PFSK-1 (cell line): ENCODE results near the gene SLC25A51.

ENCODE experiments used
- FOXP2 ChIP-seq: optimal IDR thresholded peaks from 2 replicates; pipeline ENCODE3; 2011; ENCODE audit warnings: borderline replicate concordance, control low read depth, inconsistent platforms; ENCODE audit not compliant: insufficient read depth; ENCODE audit errors: extremely low read length, extremely low read depth
- POLR2AphosphoS5 ChIP-seq: IDR thresholded peaks from 2 replicates; pipeline ENCODE4 v1.6.1; 2012; ENCODE audit warnings: low read depth, mild to moderate bottlenecking, control low read depth, low read length, moderate library complexity
- SIN3A ChIP-seq: IDR thresholded peaks from 2 replicates; pipeline ENCODE4 v1.6.1; 2012; ENCODE audit warnings: mild to moderate bottlenecking, low read length, moderate library complexity, borderline replicate concordance; ENCODE audit not compliant: insufficient read depth
- TAF1 ChIP-seq: IDR thresholded peaks from 2 replicates; pipeline ENCODE4 v1.6.1; 2012; ENCODE audit warnings: low read length, control low read depth, borderline replicate concordance; ENCODE audit not compliant: insufficient read depth
- TF ChIP-seq, protein P1 (sequence below), 2 experiments: IDR thresholded peaks; 2 replicates each; pipeline versions ENCODE4 v1.6.1 to v1.8.0; 2011 to 2012; ENCODE audit warnings: low read depth in 2 of 2, low read length in 2 of 2, control low read depth in 1 of 2, inconsistent platforms in 1 of 2, mild to moderate bottlenecking in 1 of 2, moderate library complexity in 1 of 2; ENCODE audit not compliant: insufficient read depth in 1 of 2

The SLC25A51 gene

DNA sequence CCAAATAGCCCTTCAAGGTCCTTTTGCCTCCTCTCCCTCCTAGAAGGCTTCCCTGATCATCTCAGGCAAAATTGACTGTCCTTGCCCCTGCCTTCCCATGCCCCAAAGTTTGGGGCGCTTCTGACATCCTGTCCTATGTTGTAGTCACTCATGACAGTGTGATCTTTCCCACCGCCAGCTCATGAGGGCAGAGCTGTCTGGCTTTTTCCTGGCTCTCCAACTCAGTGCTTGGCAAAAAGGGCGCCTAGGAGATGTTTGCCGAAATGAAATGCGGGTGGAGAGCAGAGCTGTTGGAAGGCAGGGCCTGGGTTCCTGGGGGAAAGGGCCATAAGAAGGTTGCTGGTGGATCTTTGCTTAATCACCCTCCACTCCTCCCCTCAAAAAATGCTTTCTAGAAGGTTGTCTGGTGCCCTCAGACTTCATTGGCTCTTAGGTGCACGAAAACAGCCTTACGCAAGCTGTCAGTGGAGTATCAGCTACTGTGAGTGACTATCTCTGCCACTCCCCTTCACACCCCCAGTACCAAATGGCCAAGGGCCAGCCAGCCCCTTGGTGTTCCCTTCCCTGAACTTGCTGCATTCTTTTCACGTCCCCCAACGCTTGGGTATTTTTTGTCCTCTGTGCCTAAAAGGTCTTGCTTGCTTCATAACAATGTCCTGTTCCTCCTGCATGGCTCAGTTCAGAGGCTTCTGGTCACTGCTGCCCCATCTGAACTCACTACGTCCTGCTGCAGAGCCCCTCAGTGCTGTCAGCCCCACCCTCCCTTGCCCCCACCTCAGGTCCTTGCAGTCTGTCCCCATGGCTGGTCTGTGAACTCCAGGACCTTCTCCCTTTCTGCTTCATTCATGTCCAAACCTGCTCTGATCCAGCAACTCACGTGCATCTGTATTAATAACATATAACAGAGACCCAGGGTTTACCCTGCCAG is 2.6 kb upstream of the SLC25A51 start:
- TF ChIP-seq, protein P1, sequence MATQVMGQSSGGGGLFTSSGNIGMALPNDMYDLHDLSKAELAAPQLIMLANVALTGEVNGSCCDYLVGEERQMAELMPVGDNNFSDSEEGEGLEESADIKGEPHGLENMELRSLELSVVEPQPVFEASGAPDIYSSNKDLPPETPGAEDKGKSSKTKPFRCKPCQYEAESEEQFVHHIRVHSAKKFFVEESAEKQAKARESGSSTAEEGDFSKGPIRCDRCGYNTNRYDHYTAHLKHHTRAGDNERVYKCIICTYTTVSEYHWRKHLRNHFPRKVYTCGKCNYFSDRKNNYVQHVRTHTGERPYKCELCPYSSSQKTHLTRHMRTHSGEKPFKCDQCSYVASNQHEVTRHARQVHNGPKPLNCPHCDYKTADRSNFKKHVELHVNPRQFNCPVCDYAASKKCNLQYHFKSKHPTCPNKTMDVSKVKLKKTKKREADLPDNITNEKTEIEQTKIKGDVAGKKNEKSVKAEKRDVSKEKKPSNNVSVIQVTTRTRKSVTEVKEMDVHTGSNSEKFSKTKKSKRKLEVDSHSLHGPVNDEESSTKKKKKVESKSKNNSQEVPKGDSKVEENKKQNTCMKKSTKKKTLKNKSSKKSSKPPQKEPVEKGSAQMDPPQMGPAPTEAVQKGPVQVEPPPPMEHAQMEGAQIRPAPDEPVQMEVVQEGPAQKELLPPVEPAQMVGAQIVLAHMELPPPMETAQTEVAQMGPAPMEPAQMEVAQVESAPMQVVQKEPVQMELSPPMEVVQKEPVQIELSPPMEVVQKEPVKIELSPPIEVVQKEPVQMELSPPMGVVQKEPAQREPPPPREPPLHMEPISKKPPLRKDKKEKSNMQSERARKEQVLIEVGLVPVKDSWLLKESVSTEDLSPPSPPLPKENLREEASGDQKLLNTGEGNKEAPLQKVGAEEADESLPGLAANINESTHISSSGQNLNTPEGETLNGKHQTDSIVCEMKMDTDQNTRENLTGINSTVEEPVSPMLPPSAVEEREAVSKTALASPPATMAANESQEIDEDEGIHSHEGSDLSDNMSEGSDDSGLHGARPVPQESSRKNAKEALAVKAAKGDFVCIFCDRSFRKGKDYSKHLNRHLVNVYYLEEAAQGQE (IDR thresholded peaks at IDR 0.05; ENCODE audit: insufficient read depth in 1 of 2, low read depth in 2 of 2, low read length in 2 of 2) = no peak
- TF ChIP-seq TAF1 (no peak), FOXP2 (no peak), POLR2AphosphoS5 (no peak), SIN3A (no peak)

DNA sequence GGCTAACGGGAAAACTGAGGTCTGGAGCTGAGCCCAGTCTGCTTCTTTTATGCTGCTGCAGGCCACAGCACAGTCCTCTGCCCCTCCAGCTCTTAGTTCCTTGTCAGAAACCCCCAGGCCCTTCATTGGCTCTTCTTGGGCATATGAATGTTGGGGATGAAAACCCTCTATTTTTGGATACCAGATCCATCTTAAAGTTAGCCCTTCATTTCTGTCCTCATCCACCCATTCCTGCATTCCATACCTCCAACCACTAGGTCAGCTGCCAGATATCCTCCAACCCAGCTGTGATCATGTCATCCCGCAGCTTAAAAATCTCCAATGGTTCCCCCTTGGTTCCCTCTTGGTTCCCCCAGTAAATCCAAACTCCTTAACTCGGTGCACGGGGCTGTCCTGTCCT is 1.8 kb upstream of the SLC25A51 start:
- no peak for TF ChIP-seq POLR2AphosphoS5
- TF ChIP-seq SIN3A = no peak
- TF ChIP-seq, protein P1 (IDR thresholded peaks at IDR 0.05; ENCODE audit: insufficient read depth in 1 of 2, low read depth in 2 of 2, low read length in 2 of 2) = no peak
- no peak for TF ChIP-seq FOXP2
- no peak for TF ChIP-seq TAF1

DNA sequence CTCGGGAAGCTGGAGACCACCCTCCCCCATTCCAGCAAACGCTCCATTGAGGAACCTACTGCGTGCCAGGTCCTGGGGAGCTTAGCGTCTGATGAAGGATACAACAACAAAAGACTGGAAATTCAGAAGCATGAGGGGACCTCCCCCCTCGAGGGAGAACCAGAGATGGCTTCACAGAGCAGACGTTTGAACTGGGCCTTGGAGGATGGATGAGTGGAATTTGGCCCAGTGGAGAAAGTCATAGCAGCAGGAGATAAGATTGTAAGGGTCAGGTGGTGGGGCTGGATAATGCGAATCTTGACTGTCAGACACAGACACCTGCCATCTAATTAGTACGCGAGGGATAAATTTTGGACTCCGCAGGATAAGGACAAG is 1.2 kb upstream of the SLC25A51 start:
- TF ChIP-seq TAF1 (no peak), FOXP2 (no peak), SIN3A (no peak), POLR2AphosphoS5 (no peak)
- TF ChIP-seq, protein P1 (IDR thresholded peaks at IDR 0.05; ENCODE audit: insufficient read depth in 1 of 2, low read depth in 2 of 2, low read length in 2 of 2) = no peak

DNA sequence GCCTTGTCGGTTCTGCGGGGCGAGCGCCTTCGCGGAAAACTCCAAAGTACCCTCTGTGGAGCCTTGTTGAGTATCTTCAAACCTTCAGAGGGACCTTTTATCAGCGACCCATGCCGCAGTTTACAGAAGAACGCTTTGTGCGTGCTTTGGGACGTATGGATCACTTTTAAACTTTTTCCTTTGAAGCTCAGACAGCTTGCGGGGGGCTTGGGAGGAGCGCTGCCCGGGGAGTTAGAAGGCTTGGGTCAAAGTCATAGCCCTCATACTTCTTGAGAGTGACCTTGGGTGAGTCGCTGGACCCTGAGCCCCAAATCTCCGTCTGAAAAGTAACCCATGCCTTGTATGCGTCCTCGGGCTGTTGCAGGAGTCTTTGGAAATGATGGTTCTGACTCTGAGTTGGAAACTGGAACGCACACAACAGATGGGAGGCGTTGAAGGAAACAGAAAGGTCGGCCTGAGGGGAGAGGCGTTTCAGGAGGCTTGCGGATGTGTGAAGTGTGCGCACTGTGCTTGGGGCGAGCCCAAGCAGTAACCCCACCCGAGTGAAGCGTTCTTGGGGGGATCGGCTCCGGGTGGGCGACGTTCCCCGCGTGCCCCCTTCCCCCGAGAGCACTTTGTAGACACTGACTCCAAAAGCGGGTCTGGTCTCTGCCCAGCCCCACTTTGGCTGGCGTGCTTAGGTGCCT is 661 bp upstream of the SLC25A51 start:
- TF ChIP-seq SIN3A (no peak), POLR2AphosphoS5 (no peak), FOXP2 (no peak), TAF1 (no peak)
- TF ChIP-seq, protein P1 (IDR thresholded peaks at IDR 0.05; ENCODE audit: insufficient read depth in 1 of 2, low read depth in 2 of 2, low read length in 2 of 2) = no peak
